HUES64 (cell line): ENCODE data around the gene MYLK.

Experiments
- H3K27ac ChIP-seq: 2 replicates; pipeline ENCODE4 v1.7.0; 2013; ENCODE audit warnings: low read depth, low read length, inconsistent platforms
- H3K27me3 ChIP-seq: 2 replicates; pipeline ENCODE4 v1.6.1; 2013; ENCODE audit warnings: mild to moderate bottlenecking, low read length; ENCODE audit not compliant: insufficient read depth
- H3K36me3 ChIP-seq: 2 replicates; pipeline ENCODE4 v1.6.1; 2013; ENCODE audit warnings: mild to moderate bottlenecking, low read length; ENCODE audit not compliant: insufficient read depth
- H3K4me1 ChIP-seq: 2 replicates; pipeline ENCODE4 v1.6.1; 2013; ENCODE audit warnings: mild to moderate bottlenecking, low read length, moderate library complexity; ENCODE audit not compliant: insufficient read depth
- H3K4me3 ChIP-seq: 2 replicates; pipeline ENCODE4 v1.5.1; 2013; ENCODE audit warnings: mild to moderate bottlenecking, low read length, moderate library complexity
- H3K9ac ChIP-seq: 2 replicates; pipeline ENCODE4 v1.6.1; 2013; ENCODE audit warnings: mild to moderate bottlenecking, low read depth, low read length
- H3K9me3 ChIP-seq: 2 replicates; pipeline ENCODE4 v1.6.1; 2013; ENCODE audit warnings: low read depth, low read length; ENCODE audit not compliant: insufficient read depth
- WGBS: fragments of 150-250, 120-280 bp; methylation state at CpG from one replicate; pipeline ENCODE4 v1.1.7; 2013; ENCODE audit warnings: missing lambda C conversion rate; 5-methylcytosine and 5-hydroxymethylcytosine counted together

Gene MYLK

GRCh38 chr3:123664753-123665152, 219.4 kb downstream of the MYLK start:
- H3K27ac ChIP-seq = no peak overlapping the region
- no peaks in the 10 kb centered on the region for H3K36me3 ChIP-seq
- H3K4me3 ChIP-seq = no peak overlapping the region
- H3K4me1 ChIP-seq = no peaks in the 10 kb centered on the region
- H3K27me3 ChIP-seq = no peaks in the 10 kb centered on the region
- H3K9me3 ChIP-seq = no peaks in the 10 kb centered on the region
- H3K9ac ChIP-seq = no peak overlapping the region

- Histone ChIP-seq H3K27ac (no peak overlapping the region), H3K27me3 (no peaks in the 10 kb centered on the region), H3K4me3 (no peak overlapping the region), H3K9ac (no peak overlapping the region), H3K9me3 (no peaks in the 10 kb centered on the region), H3K36me3 (no peaks in the 10 kb centered on the region), H3K4me1 (no peaks in the 10 kb centered on the region)
- WGBS = 95% methylated on average over 9 of the region's 9 CpGs
These were observed 220.2 kb downstream of the MYLK start for GRCh38 chr3:123663977-123664376.

DNA sequence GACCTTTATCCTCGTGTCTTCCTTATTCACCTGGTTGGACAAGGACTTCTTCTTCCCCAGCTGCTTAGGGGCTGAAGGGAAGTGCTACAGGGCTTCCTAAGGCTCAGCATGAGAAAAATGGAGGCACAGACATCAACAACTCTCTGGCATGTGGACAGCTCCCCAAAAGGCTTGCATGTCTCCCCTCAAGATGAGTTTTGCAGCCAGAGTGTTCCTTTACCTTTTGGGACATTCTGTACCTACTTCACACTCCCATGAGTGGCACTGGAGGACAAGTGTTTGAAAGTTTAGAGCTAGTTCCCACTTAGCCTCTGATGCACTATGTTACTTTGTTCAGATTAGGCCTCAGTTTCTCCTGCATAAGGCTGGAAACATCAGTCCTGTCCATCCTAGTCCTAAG, 222.2 kb downstream of the MYLK start:
- no peak overlapping the region for H3K4me3 ChIP-seq
- WGBS = 88% methylated on average over 1 of the region's 1 CpG
- no peak overlapping the region for H3K27ac ChIP-seq
- H3K9me3 ChIP-seq = peaks cover 4% of the 10 kb centered on the region
- peaks cover 3% of the 10 kb centered on the region for H3K36me3 ChIP-seq
- no peak overlapping the region for H3K9ac ChIP-seq
- no peaks in the 10 kb centered on the region for H3K4me1 ChIP-seq
- no peaks in the 10 kb centered on the region for H3K27me3 ChIP-seq

DNA sequence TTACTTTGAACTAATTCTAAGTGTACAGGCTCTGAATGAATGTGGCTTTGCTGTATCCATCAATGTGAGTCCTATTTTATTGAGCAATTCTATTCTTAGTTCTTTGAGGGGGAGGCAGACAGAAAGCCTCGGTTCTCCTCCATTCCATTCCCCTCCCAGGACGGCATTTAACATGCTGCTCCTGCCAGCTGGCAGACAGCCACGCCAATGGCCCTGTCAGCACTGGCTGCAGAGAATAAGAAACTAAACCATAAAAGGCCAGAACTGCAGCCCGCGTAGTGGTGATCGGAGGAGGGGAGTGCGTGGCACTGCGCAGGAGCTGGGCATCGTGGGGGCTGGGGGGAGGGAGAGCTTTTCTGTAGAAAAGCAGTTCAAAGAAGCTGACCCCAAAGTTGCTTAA, 223.2 kb downstream of the MYLK start:
- no peak overlapping the region for H3K27ac ChIP-seq
- 93% methylated on average over 9 of the region's 9 CpGs for WGBS
- no peak overlapping the region for H3K9ac ChIP-seq
- H3K27me3 ChIP-seq = no peaks in the 10 kb centered on the region
- H3K36me3 ChIP-seq = peaks cover 9% of the 10 kb centered on the region
- H3K4me3 ChIP-seq = no peak overlapping the region
- H3K4me1 ChIP-seq = no peaks in the 10 kb centered on the region
- peaks cover 12% of the 10 kb centered on the region for H3K9me3 ChIP-seq

DNA sequence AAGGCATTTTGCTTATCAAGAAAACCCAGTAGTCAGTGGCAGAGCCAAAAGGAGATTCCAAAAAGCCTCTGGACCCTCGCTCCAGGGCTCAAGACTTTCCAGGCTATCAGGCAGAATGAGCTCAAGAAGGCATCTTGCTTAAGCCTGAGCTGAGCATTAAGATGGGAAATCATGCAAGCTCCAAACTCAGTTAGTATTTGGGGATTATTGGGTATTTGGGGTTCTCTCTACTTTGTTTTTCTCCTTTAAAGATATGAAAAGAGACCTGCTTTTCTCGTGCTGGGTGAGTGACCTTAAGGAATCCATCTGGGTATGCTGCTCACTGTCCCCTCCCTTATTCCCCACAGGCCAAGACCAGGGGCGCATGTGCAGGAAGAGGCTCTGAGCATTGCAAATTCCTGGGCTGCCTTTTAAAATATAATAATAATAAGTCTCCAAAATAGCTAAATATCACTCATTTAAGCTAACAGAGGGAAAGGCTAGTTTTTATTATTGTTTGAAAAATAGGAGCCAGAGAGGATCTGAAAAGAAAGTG, 223.9 kb downstream of the MYLK start:
- Histone ChIP-seq H3K9me3 (peaks cover 12% of the 10 kb centered on the region), H3K36me3 (peaks cover 9% of the 10 kb centered on the region), H3K4me3 (no peak overlapping the region), H3K27ac (no peak overlapping the region), H3K4me1 (no peaks in the 10 kb centered on the region), H3K27me3 (no peaks in the 10 kb centered on the region), H3K9ac (no peak overlapping the region)
- WGBS = 91% methylated on average over 2 of the region's 3 CpGs

- Histone ChIP-seq H3K27me3 (no peaks in the 10 kb centered on the region), H3K9ac (no peak overlapping the region), H3K27ac (no peak overlapping the region), H3K4me3 (no peak overlapping the region), H3K36me3 (peaks cover 9% of the 10 kb centered on the region), H3K4me1 (no peaks in the 10 kb centered on the region), H3K9me3 (peaks cover 12% of the 10 kb centered on the region)
- WGBS = 88% methylated on average over 1 of the region's 1 CpG
These were observed 225.3 kb downstream of the MYLK start for GRCh38 chr3:123658852-123659206.

- Histone ChIP-seq H3K4me1 (no peaks in the 10 kb centered on the region), H3K9ac (no peak overlapping the region), H3K27me3 (no peaks in the 10 kb centered on the region), H3K4me3 (no peak overlapping the region), H3K27ac (no peak overlapping the region), H3K36me3 (peaks cover 9% of the 10 kb centered on the region), H3K9me3 (peaks cover 12% of the 10 kb centered on the region)
- WGBS = no CpG with 5 or more reads among the region's 1 CpG
These were observed 225.8 kb downstream of the MYLK start for GRCh38 chr3:123658118-123658851.

GRCh38 chr3:123657568-123657967, 226.6 kb downstream of the MYLK start:
- Histone ChIP-seq H3K4me1 (no peaks in the 10 kb centered on the region), H3K4me3 (no peak overlapping the region), H3K36me3 (peaks cover 9% of the 10 kb centered on the region), H3K27me3 (no peaks in the 10 kb centered on the region), H3K27ac (no peak overlapping the region), H3K9me3 (peaks cover 12% of the 10 kb centered on the region), H3K9ac (no peak overlapping the region)
- WGBS = 76% methylated on average over 6 of the region's 6 CpGs

GRCh38 chr3:123657111-123657510, 227.0 kb downstream of the MYLK start:
- peaks cover 9% of the 10 kb centered on the region for H3K36me3 ChIP-seq
- H3K9me3 ChIP-seq = peaks cover 12% of the 10 kb centered on the region
- no peak overlapping the region for H3K4me3 ChIP-seq
- H3K27ac ChIP-seq = no peak overlapping the region
- 92% methylated on average over 10 of the region's 10 CpGs for whole genome bisulfite sequencing
- no peak overlapping the region for H3K9ac ChIP-seq
- H3K4me1 ChIP-seq = peaks cover 2% of the 10 kb centered on the region
- H3K27me3 ChIP-seq = no peaks in the 10 kb centered on the region

- H3K9me3 ChIP-seq = peaks cover 12% of the 10 kb centered on the region
- no peak overlapping the region for H3K9ac ChIP-seq
- 68% methylated on average over 2 of the region's 2 CpGs for WGBS
- no peak overlapping the region for H3K27ac ChIP-seq
- H3K36me3 ChIP-seq = peaks cover 9% of the 10 kb centered on the region
- no peaks in the 10 kb centered on the region for H3K27me3 ChIP-seq
- peaks cover 6% of the 10 kb centered on the region for H3K4me1 ChIP-seq
- H3K4me3 ChIP-seq = no peak overlapping the region
These were observed 227.4 kb downstream of the MYLK start for GRCh38 chr3:123656691-123657090.

- Histone ChIP-seq H3K36me3 (peaks cover 9% of the 10 kb centered on the region), H3K4me3 (no peak overlapping the region), H3K9ac (no peak overlapping the region), H3K9me3 (peaks cover 12% of the 10 kb centered on the region), H3K4me1 (peaks cover 6% of the 10 kb centered on the region), H3K27me3 (no peaks in the 10 kb centered on the region), H3K27ac (no peak overlapping the region)
- WGBS = 92% methylated on average over 3 of the region's 3 CpGs
These were observed 227.9 kb downstream of the MYLK start for GRCh38 chr3:123656274-123656673.

GRCh38 chr3:123655400-123655799, 228.7 kb downstream of the MYLK start:
- Histone ChIP-seq H3K27ac (no peak overlapping the region), H3K4me1 (peaks cover 6% of the 10 kb centered on the region), H3K36me3 (peaks cover 9% of the 10 kb centered on the region), H3K4me3 (no peak overlapping the region), H3K9ac (no peak overlapping the region), H3K27me3 (no peaks in the 10 kb centered on the region), H3K9me3 (peaks cover 12% of the 10 kb centered on the region)
- WGBS = 94% methylated on average over 2 of the region's 2 CpGs
